Inflammatory macrophage treated with lipopolysaccharide for 1 hour (primary cell): ENCODE results near the gene MAB21L2.
"Not testable (repeated sequence)": the region's sequence is repeated elsewhere in the genome, so short reads cannot be mapped to it uniquely, and the experiment has no call there.

ENCODE experiments used
- DNase-seq, 2 donors: peaks; one replicate each; pipeline ENCODE4 v3.0.0-alpha.2; 2020 to 2022

MAB21L2 gene

DNA sequence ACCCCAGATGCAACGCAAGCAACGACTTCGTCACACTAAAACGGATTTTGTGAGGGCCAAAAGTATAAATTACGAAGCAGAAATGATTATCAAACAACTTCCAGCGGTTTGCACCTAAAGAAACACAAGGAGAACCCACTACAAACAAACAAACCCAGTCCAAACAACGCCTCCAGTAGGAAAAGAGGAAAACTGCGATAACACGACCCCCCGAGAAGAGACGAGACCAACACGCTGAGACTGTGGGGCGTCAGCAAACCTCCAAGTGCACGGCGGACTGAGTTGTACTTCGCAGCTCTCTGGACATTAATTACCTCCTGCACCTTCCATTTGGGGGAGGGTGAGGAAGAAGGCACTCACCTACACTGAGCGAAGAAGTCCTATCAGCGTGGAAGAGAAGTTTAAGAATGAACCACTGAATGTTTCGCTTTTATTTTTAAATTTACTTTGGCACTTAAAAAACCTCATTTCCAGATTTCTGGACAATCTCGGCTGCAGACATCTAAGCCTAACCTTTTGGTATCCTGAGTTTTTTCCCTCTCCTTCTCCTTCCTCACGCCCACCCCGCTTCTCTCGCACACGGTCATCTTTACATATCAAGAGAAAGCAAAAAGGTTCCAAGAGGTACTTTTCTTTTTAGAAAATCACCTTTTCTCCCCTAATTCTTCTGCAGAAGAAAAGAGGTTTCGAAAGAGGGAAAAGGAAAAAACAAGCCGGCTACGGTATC is at the start of gene MAB21L2:
Gene MAB21L2, plus strand, starts transcription at position 6 of the 727 bp plus-strand sequence. CDS start 879 bp downstream, outside the sequence.
- DNase-seq, result no peak

- DNase-seq, result no peak
Observed at GRCh38 chr4:150533673-150534072, 48.3 kb upstream of the MAB21L2 start.

- DNase-seq, result no peak
Observed at GRCh38 chr4:150534818-150535217, 47.1 kb upstream of the MAB21L2 start.

DNA sequence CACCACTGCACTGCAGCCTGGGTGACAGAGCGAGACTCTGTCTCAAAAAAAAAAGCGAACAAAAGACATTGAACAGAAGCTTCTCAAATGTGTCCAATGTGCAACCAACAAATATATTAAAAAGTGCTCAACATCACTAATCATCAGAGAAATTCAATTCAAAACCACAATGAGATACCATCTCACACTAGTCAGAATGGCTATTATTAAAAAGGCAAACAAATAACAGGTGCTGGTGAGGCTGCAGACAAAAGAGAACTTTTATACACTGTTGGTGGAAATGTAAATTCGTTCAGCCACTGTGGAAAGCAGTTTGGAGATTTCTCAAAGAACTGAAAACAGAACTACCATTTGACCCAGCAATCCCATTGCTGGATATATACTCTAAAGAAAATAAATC is 44.0 kb upstream of the MAB21L2 start:
- DNase-seq, result not testable (repeated sequence)

- DNase-seq, result no peak
Observed at GRCh38 chr4:150540536-150540935, 41.4 kb upstream of the MAB21L2 start.

- no peak for DNase-seq
Observed at GRCh38 chr4:150540959-150541360, 41.0 kb upstream of the MAB21L2 start.

DNA sequence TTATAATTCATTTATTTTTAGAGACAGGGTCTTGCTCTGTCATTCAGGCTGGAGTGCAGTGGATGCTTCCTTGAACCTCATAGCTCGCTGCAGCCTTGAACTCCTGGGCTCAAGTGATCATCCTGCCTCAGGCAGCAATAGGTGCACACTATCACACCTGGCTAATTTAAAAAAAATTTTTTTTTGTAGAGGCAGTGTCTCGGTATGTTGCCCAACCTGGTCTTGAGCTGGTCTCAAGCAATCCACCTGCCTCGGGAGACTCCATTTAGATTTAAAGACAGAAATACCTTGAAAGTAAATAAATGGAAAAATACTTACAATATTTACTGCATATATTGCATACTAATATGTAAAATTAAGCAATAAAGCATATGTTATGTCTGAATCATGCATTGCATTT is 40.3 kb upstream of the MAB21L2 start:
- DNase-seq, result no peak

GRCh38 chr4:150543042-150543441 is 38.9 kb upstream of the MAB21L2 start:
- DNase-seq, result no peak

DNA sequence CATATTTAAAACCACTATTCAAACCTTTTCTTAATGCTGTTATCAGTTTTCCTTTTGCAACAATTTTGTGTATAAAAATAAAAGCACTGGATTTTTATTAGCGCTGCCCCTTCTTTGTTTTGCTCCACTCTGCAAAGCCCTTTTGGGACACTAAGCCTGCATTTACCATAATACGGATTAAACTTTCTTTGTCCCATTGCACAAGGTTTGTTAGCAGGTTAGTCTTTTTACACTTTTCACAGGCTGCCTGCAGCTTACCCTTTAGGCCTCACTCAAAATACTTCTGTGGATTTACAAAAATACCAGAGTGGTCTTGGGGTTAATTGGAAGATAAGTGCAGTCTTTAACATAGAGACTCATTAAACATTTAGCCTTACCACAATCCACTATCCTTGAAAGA is 35.7 kb upstream of the MAB21L2 start:
- no peak for DNase-seq

GRCh38 chr4:150547154-150547838 is 34.7 kb upstream of the MAB21L2 start:
- DNase-seq, result no peak

DNA sequence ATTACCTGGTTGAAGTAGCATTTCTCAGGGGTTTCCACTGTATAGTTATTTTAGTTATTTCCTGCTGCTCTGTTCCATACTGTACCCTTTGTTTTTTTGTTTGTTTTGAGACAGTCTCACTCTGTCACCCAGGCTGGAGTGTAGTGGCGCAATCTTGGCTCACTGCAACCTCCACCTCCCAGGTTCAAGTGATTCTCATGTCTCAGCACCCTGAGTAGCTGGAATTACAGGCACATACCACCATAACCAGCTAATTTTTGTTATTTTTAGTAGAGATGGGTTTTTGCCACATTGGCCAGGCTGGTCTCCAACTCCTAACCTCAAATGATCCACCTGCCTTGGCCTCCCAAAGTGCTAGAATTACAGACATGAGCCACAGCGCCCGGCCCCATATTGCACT is 24.1 kb upstream of the MAB21L2 start:
- DNase-seq, result not testable (repeated sequence)

- no peak for DNase-seq
Observed at GRCh38 chr4:150561143-150561737, 20.7 kb upstream of the MAB21L2 start.

GRCh38 chr4:150562250-150562649 is 19.7 kb upstream of the MAB21L2 start:
- no peak for DNase-seq

GRCh38 chr4:150562751-150563150 is 19.2 kb upstream of the MAB21L2 start:
- no peak for DNase-seq

DNA sequence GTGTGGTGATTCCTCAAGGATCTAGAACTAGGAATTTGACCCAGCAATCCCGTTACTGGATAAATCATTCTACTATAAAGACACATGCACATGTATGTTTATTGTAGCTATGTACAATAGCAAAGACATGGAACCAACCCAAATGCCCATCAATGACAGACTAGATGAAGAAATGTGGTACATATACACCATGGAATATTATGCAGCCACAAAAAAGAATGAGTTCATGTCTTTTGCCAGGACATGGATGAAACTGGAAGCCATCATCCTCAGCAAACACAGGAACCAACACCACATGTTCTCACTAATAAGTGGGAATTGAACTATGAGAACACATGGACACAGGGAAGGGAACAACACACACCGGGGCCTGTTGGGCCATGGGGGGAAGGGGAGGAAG is 17.0 kb upstream of the MAB21L2 start:
- not testable (repeated sequence) for DNase-seq

DNA sequence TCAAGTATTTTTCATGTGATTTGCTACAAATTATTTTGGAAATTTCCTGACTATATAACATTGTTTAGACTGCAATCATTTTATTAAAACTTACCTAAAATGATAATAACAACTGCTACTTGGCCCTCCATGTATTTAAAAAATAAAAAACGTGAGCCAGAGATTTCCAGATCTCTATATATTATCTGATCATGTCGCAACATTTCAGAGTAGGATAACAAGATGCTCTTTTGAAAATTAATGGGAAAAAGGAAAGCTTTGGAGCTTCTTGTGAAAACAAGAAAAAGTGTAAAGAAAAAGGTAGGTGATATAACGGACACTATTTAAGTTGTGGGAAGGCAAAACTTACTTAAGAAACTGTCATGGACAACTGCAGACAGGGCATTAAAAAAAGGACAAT is 14.9 kb upstream of the MAB21L2 start:
- no peak for DNase-seq

DNA sequence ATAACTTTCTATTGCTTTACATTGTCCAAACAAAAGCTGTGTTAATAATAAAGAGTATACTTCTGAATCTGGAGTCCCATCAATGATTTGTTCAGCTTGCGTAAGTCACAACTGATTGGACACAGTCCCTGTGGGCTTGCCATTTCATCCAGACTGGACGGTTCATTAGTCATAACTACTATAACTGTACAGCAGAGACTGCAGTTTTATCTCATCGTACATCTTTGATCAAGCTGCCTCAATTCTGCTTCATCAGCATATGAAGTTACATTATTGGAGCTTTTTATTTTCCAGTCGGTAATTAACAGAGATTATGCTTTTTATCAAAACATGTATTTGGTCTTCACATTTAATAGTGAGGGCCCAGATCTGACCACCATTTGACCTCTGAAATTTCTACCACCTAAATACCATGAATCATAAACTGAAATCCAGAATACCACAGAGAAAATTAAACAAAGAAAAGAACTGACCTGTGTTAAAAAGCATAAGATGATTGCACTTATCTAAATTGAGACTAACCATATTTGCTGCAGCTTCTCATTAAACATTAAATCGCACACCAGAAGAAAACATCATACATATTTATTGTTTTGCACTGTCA is 12.5 kb upstream of the MAB21L2 start:
- DNase-seq, result no peak

DNA sequence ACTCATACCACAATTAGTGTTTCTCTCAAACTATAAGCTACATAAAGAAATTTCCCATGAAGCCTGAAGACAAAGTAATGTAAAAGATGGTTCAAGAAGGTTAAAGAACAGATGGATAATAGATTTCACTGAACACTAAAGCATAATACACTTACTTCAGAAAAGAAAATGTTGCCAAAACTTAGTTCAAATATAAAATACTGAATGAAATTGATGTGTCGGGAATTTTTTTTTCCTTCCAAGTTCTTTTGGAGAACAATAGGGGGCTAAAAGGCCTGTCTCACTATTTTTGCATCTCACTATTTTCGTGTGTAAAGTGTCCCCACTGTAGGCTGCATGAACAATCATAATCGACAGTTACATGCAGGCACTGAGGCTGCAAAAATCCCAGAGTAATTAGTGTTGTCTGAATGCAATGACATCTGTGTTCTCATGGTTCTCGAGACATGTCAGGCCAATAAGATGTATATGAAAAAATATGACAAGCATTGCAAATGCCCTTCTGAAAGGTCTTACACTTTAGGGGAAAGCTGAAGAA is 11.9 kb upstream of the MAB21L2 start:
- no peak for DNase-seq

GRCh38 chr4:150570862-150571261 is 11.1 kb upstream of the MAB21L2 start:
- DNase-seq, result no peak

DNA sequence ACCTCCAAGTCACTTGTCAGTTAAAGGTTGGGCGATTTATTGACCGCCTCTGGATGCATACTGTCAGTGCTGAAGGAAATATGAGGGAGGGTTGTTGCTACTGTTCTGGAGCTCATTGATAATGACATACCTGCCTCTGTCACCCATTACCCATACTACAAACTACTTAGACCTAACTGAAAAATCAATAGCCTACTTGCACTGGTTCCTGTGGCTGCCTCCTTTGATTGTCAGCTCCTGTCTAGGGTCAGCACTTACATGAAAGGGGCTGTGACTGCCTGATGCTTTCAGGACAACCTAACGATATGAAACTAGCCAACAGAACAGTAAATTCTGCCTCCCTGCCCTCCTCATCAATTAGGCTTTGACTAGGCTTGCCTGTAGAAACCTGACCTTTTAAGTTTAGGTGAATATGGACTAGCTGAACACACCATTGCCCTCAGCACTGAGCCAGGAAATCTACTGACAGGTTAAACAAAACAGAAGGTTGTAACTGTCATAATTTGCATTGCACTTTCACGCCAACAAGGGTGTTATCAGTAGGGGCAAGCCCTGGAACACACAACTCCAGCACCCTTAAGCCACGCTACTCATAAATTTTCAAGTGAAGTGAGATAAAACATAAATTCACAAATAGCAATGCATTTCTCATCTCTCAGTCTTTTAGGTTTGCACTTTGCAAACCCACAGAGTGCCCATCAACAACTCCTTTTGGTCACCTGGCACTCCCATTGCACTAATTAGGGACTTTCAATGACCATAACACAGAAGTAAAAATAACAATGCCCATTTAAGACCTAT is 9.0 kb upstream of the MAB21L2 start:
- DNase-seq, result no peak

- no peak for DNase-seq
Observed at GRCh38 chr4:150573534-150573933, 8.4 kb upstream of the MAB21L2 start.

DNA sequence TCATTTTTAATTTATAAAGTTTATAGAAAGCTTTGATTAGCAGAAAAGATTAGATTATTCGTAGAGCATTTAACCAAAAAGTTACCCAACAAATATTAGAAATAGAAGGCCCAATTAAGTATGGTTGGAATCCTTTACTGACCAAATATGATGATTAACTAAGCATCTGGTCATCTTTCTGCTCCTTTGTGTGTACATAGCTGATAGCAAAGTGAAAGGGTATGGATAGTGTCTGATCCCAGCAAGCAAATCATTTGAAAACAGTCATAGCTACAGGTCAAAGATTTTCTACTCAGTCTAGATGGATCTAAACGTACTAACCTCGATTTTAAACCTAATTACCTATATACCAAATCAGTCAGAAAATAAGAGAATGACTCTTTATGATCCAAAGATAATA is 7.3 kb upstream of the MAB21L2 start:
- DNase-seq, result no peak

- no peak for DNase-seq
Observed at GRCh38 chr4:150577796-150578195, 4.2 kb upstream of the MAB21L2 start.
